Caco-2 (cell line): Measurements from ENCODE around the gene CSAD. TPM values are rescaled to one million over a fixed set of nuclear protein-coding genes. Genes with fewer than 3 reads are reported as not detected.

Experiments
- BruUV-seq: library from RNA; stranded (reverse); fragments of 400-500 nt; replicated peaks from 2 replicates; lab custom pipeline; 2021; lab: Mats Ljungman, UMichigan
- CTCF ChIA-PET: fragments of 300-600 bp; sonication (Branson Sonifier 250); formaldehyde crosslinking; loops from one replicate; lab custom pipeline; 2022; ENCODE audit warnings: antibody characterized with exemption; lab: Charles Lee
- POLR2A ChIA-PET: fragments of 300-600 bp; sonication (Branson Sonifier 250); formaldehyde crosslinking; loops from one replicate; lab custom pipeline; 2022; ENCODE audit warnings: antibody characterized with exemption; lab: Charles Lee
- DNase-seq, 2 experiments: peaks; one replicate each; pipeline versions ENCODE4 v3.0.0 to v3.0.0-alpha.2; 2020 to 2022
- H3K27me3 ChIP-seq: replicated peaks from 2 replicates; pipeline ENCODE4 v1.6.0; 2011; ENCODE audit warnings: low read length; ENCODE audit not compliant: control insufficient read depth, insufficient read depth
- H3K36me3 ChIP-seq: 2 replicates; pipeline ENCODE4 v1.5.1; 2011; ENCODE audit warnings: low read length; ENCODE audit not compliant: control insufficient read depth, insufficient read depth
- H3K4me1 ChIP-seq: fragments of 250-450 bp; sonication (Bioruptor Pico); 2 replicates; pipeline ENCODE4 v1.5.1; 2020; ENCODE audit warnings: mild to moderate bottlenecking
- H3K4me3 ChIP-seq: 2 replicates; pipeline ENCODE4 v1.5.1; 2011; ENCODE audit warnings: low read depth, mild to moderate bottlenecking, control low read depth, low read length
- H3K9me3 ChIP-seq: fragments of 250-450 bp; sonication (Bioruptor Pico); 2 replicates; pipeline ENCODE4 v1.5.1; 2020; ENCODE audit warnings: mild to moderate bottlenecking, moderate library complexity
- H3K27ac Mint-ChIP-seq: one replicate; pipeline ENCODE4 v1.8.0; 2022; ENCODE audit warnings: mixed read lengths; ENCODE audit not compliant: unreplicated experiment
- H3K27me3 Mint-ChIP-seq: one replicate; pipeline ENCODE4 v1.8.0; 2022; ENCODE audit warnings: mixed read lengths; ENCODE audit not compliant: insufficient read depth, unreplicated experiment
- H3K36me3 Mint-ChIP-seq: one replicate; pipeline ENCODE4 v1.8.0; 2022; ENCODE audit warnings: mild to moderate bottlenecking, mixed read lengths; ENCODE audit not compliant: insufficient read depth, unreplicated experiment
- H3K4me1 Mint-ChIP-seq: one replicate; pipeline ENCODE4 v1.8.0; 2022; ENCODE audit warnings: low read depth, mixed read lengths; ENCODE audit not compliant: unreplicated experiment
- H3K4me3 Mint-ChIP-seq: one replicate; pipeline ENCODE4 v1.8.0; 2022; ENCODE audit warnings: mild to moderate bottlenecking, moderate library complexity, mixed read lengths; ENCODE audit not compliant: unreplicated experiment
- H3K9me3 Mint-ChIP-seq: one replicate; pipeline ENCODE4 v1.8.0; 2022; ENCODE audit warnings: mixed read lengths; ENCODE audit not compliant: unreplicated experiment
- intact Hi-C: fragments of 100-400 bp; cut with micrococcal nuclease; formaldehyde crosslinking; loops from one replicate; pipeline ENCODE4 v1.10.0; 2022; ENCODE audit not compliant: unreplicated experiment
- total RNA-seq: library from RNA; stranded (reverse); gene quantifications from 2 replicates; pipeline ENCODE4 v1.2.3, GENCODE V29; 2022
- TF ChIP-seq, protein P1 (sequence below), 2 experiments: fragments of 200-600 bp in 1 of 2; IDR thresholded peaks; 1 replicate in 1 of 2; 2 replicates in 1 of 2; pipeline versions ENCODE4 v1.5.1 to v1.8.0; 2011 to 2022; ENCODE audit warnings: antibody characterized with exemption in 1 of 2, control low read depth in 1 of 2, inconsistent platforms in 1 of 2, low read depth in 1 of 2, low read length in 1 of 2, mild to moderate bottlenecking in 1 of 2, moderate library complexity in 1 of 2; ENCODE audit not compliant: insufficient read depth in 1 of 2, severe bottlenecking in 1 of 2, unreplicated experiment in 1 of 2

The CSAD gene
- total RNA-seq, 1 experiment from 2014 or later: 20.1 TPM

DNA sequence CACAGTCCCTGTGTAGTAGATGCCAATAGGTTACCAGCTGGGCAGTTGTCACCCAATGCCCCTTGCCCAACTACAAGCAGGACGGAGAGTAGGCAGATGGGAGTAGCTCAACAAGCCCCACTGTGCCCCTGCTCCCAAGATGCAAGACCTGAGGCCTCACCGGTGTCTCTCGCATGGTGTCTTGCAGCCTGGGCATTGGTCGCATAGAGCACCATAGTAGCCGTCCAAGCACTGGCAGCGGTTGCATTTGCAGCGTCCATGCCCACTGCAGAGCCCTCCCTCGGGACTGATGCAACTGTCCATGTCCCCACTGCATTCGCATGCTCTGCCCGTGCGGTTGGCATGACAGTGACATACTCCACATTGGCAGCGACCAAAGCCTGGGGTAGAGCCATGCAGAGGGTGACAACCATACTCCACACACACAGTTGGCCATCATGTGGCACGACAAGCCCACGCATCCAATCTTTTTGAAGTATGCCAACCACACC, 11.9 kb upstream of the CSAD start:
- peaks cover 1% of the 10 kb centered on the region for H3K36me3 ChIP-seq
- H3K4me1 Mint-ChIP-seq: no peaks in the 10 kb centered on the region
- peaks cover 11% of the 10 kb centered on the region for H3K36me3 Mint-ChIP-seq
- no TSS peak for BruUV-seq
- no peaks in the 10 kb centered on the region for H3K9me3 ChIP-seq
- POLR2A ChIA-PET: no interaction called here
- TF ChIP-seq, protein P1, sequence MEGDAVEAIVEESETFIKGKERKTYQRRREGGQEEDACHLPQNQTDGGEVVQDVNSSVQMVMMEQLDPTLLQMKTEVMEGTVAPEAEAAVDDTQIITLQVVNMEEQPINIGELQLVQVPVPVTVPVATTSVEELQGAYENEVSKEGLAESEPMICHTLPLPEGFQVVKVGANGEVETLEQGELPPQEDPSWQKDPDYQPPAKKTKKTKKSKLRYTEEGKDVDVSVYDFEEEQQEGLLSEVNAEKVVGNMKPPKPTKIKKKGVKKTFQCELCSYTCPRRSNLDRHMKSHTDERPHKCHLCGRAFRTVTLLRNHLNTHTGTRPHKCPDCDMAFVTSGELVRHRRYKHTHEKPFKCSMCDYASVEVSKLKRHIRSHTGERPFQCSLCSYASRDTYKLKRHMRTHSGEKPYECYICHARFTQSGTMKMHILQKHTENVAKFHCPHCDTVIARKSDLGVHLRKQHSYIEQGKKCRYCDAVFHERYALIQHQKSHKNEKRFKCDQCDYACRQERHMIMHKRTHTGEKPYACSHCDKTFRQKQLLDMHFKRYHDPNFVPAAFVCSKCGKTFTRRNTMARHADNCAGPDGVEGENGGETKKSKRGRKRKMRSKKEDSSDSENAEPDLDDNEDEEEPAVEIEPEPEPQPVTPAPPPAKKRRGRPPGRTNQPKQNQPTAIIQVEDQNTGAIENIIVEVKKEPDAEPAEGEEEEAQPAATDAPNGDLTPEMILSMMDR (IDR thresholded peaks at IDR 0.05; ENCODE audit: insufficient read depth in 1 of 2, low read depth in 1 of 2, low read length in 1 of 2, severe bottlenecking in 1 of 2, unreplicated experiment in 1 of 2): no peak
- DNase-seq: no peak
- no peak overlapping the region for H3K4me3 ChIP-seq
- intact Hi-C loops: no loop called here
- CTCF ChIA-PET: interaction anchor here (0.6 to 2.5 kb wide), 4 partner anchors 21 to 127 kb away, joined by 3 to 13 read pairs (median 4); no protein-coding TSS in a partner anchor
- no peaks in the 10 kb centered on the region for H3K4me1 ChIP-seq
- H3K4me3 Mint-ChIP-seq: no peak overlapping the region
- no peaks in the 10 kb centered on the region for H3K27me3 Mint-ChIP-seq
- no peaks in the 10 kb centered on the region for H3K27me3 ChIP-seq
- no peak overlapping the region for H3K27ac Mint-ChIP-seq
- no peaks in the 10 kb centered on the region for H3K9me3 Mint-ChIP-seq

DNA sequence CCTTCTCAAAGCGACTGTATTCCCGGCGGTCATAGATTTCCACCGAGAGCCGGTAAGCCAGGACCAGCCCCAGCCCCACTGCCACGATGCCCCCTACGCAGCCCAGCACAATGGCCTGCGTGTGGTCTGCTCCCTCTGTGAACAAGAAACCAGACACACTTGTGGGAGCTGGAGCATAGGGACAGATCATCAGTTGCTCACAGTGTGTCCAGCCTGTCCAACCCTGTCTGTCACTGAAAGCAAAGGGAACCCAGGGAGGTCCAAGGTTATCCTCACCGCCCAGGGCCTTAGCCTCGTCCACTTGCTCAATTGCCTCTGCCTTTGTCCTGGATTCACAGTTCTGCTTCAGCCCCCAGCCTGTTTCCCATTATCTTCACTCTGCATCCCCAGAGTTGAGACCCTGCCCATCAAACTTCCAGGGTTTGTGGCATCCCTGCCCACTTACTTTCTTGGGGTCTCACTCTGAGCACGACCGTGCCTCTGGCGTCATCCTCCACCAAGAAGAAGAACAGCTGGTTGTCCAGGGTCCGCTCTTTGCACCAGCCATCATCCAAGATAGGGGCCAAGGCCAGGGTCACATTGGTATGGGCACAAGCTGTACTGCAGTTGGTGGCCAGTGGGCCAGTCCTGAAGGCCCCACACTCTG, 11.3 kb upstream of the CSAD start:
- Mint-ChIP-seq H3K36me3 (peaks cover 15% of the 10 kb centered on the region), H3K4me3 (no peak overlapping the region), H3K27ac (no peak overlapping the region), H3K27me3 (no peaks in the 10 kb centered on the region), H3K9me3 (no peaks in the 10 kb centered on the region), H3K4me1 (no peaks in the 10 kb centered on the region)
- TF ChIP-seq, protein P1 (IDR thresholded peaks at IDR 0.05; ENCODE audit: insufficient read depth in 1 of 2, low read depth in 1 of 2, low read length in 1 of 2, severe bottlenecking in 1 of 2, unreplicated experiment in 1 of 2): no peak
- ChIA-PET CTCF (interaction anchor here (0.6 to 2.5 kb wide), 3 partner anchors 22 to 126 kb away, joined by 3 to 13 read pairs (median 5); no protein-coding TSS in a partner anchor), POLR2A (no interaction called here)
- BruUV-seq: no TSS peak
- DNase-seq: no peak
- intact Hi-C loops: no loop called here
- Histone ChIP-seq H3K36me3 (peaks cover 1% of the 10 kb centered on the region), H3K4me3 (no peak overlapping the region), H3K4me1 (no peaks in the 10 kb centered on the region), H3K9me3 (no peaks in the 10 kb centered on the region), H3K27me3 (no peaks in the 10 kb centered on the region)

DNA sequence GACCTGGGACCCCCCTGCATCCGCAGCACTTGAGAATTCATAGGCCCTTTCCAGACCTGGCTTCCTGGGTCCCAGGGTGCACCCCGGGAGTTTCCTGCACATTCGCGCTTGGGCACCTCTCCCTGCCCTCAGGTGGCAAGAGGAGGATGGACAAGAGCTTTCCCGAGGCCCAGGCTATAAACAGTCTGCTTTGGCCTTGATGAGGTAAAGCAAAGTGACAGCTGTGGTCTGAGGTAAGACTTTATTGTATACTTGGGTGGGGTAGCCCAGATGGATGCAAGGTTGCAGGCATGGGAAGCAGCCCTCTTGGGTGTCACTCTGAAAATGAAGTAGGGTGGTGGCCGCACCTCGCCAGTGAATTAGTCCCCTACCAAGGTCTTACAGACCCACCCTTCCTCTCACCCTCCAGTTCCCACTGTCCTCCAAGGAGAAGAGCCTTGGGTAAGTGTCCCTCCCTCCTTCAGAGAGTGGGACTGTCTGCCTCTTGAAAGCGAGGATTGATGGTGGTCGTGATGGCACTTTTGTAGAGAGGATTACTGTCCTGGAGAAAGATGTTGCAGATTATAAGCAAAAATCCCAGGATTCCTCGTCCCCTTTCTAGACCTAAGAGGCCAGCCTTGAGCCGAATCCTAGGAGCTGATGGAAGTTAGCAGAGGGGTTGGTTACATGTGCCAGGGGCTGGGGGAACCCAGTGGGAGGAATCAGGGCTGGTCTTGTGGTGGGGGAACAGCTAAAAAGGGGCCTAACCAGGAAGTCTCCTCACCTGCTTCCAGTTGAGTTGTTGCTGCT, 10.6 kb upstream of the CSAD start:
- no peak overlapping the region for H3K4me3 ChIP-seq
- BruUV-seq: no TSS peak
- no peak for DNase-seq
- ChIA-PET CTCF (interaction anchor here (0.7 to 2.5 kb wide), 3 partner anchors 22 to 125 kb away, joined by 3 to 13 read pairs (median 3); partner anchors contain the start of gene SOAT2), POLR2A (no interaction called here)
- no peaks in the 10 kb centered on the region for H3K27me3 Mint-ChIP-seq
- no peaks in the 10 kb centered on the region for H3K9me3 Mint-ChIP-seq
- no peaks in the 10 kb centered on the region for H3K9me3 ChIP-seq
- intact Hi-C loops: no loop called here
- H3K27me3 ChIP-seq: no peaks in the 10 kb centered on the region
- H3K4me1 ChIP-seq: no peaks in the 10 kb centered on the region
- H3K4me1 Mint-ChIP-seq: no peaks in the 10 kb centered on the region
- peaks cover 22% of the 10 kb centered on the region for H3K36me3 Mint-ChIP-seq
- H3K27ac Mint-ChIP-seq: no peak overlapping the region
- H3K4me3 Mint-ChIP-seq: no peak overlapping the region
- TF ChIP-seq, protein P1 (IDR thresholded peaks at IDR 0.05; ENCODE audit: insufficient read depth in 1 of 2, low read depth in 1 of 2, low read length in 1 of 2, severe bottlenecking in 1 of 2, unreplicated experiment in 1 of 2): no peak
- H3K36me3 ChIP-seq: peaks cover 2% of the 10 kb centered on the region
